NAMALWA (cell line): ENCODE results near the gene RGS12.

Source experiments
- DNase-seq: peaks from one replicate; pipeline ENCODE4 v3.0.0-alpha.2; 2015; ENCODE audit warnings: low spot score

The RGS12 gene

DNA sequence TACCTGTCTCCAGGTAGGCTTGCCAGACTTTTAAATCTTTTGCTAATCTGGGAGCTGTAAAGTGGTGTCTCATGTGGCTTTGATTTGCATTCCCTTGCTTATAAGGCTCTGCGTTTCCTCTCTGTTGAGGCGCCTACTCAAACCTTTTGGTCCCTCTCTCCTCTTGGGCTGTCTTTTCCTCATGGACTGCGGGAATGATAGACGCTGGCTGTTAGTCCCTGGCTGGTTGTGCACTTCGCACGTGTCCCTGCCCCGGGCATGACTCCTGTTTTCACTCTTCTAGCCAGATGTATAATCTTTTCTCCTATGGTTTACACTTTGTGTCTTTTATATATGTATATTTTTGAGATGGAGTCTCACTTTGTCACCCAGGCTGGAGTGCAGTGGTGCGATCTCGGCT is 39.7 kb downstream of the RGS12 start:
- DNase-seq = no peak

DNA sequence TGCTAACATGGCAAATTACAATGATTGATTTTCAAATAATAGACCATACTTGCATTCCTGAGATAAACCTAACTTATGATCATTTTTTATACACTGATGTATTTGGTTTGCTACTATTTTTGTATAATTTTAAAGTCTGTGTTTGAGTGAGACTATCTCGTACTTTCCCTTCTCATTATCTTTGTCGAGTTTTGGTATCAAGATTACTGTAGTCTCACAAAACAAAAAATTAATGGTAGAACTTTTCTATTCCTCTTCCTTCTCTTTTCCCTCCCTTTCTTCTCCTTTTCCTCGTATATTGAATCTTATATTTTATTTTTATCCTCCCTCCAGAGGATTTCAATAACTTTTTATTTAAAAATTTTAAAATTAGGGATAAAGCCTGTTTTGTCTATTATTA is 41.5 kb downstream of the RGS12 start:
- no peak for DNase-seq

DNA sequence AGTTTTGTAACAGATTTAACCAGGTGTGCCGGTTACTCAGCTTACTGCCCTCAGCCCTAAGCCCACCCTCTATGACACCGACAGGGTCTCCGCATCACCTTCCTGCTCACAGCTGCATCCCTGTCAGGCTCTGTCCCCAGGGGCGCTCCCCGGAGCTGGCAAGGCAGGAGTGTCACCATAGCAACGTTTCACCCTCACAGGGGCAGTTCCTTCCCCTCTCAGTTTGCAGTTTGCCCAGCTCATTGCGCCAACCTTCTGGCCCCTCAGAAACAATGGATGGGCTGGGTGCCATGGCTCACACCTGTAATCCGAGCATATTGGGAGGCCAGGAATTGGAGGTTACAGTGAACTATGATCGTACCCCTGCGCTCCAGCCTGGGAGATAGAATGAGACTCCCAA is 42.6 kb downstream of the RGS12 start:
- no peak for DNase-seq

DNA sequence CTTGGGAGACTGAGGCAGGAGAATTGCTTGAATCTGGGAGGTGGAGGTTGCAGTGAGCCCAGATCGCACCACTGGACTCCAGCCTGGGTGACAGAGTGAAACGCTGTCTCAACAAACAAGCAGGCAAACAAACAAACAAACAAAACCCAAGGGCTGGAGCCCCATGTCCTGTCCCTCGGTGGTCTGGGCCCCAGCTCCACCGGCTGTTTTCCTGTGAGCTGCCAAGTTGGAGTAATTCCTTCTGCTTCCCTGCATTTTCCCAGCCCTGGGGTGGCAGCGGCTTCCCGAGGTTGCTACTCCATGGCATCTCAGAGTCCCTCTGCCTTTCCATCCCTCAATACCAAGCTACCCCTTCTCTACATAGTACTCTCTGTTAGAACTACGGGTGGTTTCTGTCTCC is 43.2 kb downstream of the RGS12 start:
- no peak for DNase-seq

DNA sequence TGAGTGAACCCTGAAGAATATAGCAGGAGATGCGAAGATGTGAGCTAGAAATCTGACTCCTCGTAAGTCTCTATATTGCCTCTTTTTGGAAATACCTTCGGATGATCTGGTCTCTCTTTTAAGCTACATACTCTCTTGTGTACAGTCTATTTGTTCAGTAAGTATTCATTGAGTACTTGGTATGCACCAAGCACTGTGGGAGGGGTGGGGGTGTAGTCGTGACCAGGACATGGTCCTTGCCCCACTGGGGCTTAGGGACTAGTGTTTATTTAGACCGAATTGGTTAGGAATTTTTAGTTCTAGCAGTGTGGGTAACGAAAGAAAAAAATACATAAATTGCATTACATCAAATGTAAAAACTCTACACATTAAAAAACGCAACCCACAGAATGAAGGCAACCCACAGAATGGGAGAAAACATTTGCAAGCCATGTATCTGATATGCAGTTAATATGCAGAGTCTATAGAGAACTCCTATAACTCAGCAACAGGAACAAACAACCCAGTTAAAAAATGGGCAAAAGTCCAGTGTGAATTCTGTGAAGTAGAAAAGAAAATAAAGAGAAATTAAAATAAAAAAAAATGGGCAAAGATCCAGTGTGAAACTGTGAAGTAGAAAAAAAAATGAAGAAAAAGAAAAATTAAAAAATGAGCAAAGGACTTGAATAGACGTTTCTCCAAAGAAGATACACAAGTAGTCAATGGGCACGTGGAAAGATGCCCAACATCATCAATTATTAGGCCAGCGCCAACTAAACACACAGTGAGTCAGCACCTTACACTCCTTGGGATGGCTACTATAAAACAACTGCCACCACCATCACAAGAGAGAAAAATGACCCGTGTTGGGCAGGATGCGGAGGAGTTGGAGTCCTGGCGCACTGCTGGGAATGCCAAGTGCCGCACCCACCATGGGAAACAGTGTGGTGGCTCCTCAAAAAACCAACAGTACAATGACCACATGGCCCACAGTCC is 43.8 kb downstream of the RGS12 start:
- DNase-seq = no peak

DNA sequence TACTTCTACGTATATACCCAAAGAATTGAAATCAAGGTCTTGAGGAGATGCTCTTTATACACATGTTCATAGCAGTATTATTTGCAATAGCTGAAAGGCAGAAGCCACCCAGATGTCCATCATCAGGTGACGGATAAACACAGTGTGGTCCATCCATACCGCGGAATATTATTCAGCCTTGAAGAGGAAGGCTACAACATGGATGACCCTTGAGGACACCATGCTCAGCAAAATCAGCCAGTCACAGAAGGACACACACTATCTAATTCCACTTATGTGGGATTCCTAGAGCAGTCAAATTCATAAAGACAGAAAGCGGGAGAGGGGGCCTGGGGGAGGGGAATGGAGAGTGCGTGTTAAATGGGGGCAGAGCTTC is 44.5 kb downstream of the RGS12 start:
- DNase-seq = no peak

DNA sequence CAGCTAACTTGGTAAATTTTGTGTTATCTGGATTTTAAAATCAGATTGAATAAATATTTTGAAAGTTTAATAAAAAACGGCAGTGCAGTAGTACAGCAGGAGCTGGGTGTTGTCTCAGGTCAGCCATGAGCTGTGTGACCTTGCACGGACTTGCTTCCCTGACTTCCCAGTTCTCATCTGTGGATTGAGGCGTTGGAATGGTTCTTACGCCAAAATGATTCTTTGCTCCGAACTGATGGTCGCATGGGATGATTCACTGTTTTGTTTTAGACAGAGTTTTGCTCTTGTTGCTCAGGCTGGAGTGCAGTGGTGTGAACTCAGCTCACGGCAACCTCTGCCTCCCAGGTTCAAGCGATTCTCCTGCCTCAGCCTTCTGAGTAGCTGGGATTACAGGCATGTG is 45.0 kb downstream of the RGS12 start:
- no peak for DNase-seq

DNA sequence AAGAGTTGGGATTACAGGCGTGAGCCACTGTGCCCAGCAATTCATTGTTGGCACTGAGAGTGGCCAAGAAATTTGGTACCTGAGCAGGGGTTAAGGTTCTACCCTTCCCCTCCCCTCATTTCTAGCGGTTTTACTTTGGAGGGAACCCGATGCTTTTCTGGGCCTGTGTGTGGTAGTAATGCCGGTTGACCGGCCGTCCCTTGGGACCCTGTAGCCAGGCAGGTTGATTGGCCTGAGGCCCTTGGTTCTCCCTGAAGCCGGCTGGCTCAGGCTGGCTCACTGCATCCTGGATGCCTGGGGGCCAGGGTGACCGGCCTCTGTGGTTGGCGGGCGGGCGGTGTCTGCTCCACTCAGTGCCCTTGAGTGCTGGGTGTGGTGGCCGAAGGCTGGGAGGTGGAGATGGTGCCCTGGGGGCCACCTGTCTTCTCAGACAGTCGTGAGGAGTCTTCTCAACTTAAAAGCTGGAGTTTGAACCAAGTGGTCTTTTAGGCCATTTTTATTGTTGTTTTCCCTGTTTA is 45.6 kb downstream of the RGS12 start:
- DNase-seq = no peak

DNA sequence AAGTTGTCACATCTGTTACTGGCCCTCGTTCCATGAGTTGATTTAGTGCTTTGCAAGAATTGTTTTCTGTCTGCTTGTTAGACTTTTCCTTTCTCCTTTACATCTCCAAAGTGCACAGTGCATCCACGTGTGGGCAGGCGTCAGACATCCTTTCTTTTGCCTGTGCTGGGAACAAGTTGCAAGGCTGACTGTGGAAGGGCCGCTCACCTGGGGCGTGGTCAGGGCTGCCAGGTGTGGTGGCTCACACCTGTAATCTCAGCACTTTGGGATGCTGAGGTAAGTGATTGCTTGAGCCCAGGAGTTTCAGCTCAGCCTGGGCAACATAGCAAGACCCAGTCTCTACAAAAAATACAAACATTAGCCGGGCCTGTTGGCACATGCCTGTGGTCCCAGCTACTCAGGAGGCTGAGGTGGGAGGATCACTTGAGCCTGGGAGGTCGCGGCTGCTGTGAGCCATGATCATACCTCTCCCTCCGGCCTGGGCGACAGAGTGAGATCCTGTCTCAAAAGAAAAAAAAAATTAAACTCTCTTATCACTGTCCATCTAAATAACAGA is 46.2 kb downstream of the RGS12 start:
- no peak for DNase-seq

DNA sequence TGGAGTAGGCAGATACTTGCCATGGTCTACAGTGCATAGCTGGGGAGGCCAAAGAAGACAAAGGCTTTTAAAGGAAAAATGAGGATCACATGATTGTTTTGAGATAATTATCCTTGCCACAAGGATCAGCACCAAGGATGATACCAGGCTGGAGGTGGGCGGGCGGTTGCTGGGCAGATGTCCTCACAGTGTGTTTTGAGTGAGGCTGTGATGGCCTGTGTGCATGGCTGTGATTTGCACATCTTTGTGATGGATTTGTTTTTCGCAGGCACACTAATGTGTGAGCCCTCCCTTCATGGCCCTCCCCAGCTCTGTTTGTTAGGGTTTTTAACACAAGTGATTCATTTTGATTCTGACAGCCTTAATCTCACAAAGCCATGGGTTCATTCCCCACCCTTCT is 46.8 kb downstream of the RGS12 start:
- DNase-seq = no peak

DNA sequence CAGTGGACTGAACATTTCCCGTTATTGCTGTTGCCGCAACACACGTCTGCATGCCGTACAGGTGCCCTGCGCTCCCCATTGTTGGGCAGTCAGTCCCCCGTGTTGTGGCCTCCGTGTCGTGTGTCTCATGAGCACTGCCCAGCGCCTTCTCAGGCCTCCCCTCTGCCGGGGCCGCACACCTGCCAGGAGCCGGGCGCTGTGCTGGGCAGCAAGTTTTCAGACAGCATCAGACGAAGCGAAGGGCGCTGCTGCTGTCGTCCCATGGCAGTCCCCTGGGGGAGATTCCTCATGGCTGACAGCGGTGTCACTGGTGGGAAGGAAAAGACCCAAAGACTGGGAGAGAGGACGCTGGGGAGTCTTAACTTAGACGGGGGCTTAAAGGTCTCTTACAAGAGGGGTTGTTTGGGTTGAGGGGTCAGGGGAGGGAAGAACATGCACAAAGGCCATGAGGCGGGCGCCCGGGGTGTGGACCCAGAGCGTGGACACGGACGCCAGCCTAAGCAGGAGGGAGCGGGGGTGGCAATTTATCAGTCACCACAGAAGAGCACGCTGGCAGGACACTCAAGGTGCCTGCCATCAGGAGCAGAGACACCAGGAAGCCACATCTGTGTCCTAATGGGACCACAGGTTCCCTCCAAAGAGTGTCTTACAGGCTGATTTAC is 47.3 kb downstream of the RGS12 start:
- DNase-seq = no peak

DNA sequence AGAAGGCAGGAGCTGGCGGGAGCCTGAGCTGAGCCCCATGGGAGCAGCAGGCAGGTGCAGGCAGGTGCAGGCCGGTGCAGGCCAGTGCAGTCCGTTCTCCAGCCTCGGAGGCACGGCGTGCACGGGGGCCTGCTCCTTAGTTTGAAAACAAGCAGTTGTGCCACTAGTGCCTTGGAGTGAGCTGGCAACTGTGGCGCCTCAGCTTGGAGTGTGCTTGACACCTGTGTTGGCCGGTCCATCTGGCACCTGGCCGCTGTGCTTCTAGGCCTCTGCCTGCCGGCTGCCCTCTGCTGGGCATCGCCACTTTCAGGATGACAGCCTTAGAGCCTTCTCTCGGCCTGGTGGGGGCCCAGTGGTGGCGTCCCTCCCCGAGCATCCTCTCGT is 47.9 kb downstream of the RGS12 start:
- DNase-seq = no peak

DNA sequence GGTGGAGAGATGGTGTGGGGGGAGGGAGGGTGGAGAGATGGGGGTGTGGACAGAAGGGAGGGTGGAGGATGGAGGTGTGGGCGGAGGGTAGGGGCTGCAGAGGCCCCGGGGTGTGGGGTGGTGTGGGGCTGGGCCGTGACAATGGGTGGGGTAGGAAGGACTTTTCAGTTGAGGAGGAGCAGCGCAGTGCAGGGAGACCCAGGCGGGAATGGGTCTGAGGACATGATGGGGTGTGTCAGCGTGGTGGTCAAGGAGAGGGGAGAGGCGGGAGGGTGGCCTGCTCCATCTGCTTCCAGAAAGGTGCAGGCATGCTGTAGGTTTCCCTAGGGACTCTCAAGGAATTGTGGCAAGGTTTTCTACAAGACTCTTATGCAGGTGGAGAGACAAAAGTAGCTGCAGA is 48.9 kb downstream of the RGS12 start:
- no peak for DNase-seq

DNA sequence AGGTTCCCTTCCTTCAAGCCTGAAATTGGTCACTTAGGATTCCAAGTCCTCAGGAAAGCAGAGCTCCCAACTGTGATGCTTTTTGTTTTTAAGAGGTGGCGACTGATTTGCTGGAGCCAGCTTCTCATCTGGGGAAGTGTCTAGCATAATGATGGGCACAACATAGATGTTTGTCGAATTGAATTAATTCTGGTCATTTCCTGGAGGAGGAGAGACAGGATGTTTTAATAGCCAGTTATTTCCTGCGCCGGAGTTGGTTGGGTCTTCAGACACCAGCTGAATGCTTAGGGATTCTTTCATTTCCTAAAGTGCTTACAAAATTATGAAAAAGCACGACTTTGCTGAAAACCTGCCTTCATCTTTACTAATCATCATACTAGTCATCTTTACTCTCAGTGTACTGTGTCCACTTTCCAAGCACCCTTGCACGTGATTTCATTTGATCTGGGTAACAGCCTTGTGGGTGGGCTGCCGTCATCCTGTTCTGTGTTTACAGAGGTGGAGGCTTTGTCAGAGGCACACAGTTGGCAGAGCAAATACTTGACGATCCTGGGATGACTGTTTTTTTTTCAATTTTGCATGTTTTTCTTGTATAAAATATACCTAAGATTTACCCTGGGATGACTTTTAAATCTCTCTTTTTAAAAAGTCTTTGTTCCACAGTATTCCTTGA is 49.5 kb downstream of the RGS12 start:
- no peak for DNase-seq
